GM21381 (cell line): ENCODE results near the gene ACTG1.

ENCODE experiments used
- ATAC-seq: cut with Tn5 transposase; IDR thresholded peaks from one replicate; pipeline ENCODE4 v1.9.1; 2021; ENCODE audit warnings: mild to moderate bottlenecking, moderate library complexity; ENCODE audit not compliant: unreplicated experiment

The ACTG1 gene

DNA sequence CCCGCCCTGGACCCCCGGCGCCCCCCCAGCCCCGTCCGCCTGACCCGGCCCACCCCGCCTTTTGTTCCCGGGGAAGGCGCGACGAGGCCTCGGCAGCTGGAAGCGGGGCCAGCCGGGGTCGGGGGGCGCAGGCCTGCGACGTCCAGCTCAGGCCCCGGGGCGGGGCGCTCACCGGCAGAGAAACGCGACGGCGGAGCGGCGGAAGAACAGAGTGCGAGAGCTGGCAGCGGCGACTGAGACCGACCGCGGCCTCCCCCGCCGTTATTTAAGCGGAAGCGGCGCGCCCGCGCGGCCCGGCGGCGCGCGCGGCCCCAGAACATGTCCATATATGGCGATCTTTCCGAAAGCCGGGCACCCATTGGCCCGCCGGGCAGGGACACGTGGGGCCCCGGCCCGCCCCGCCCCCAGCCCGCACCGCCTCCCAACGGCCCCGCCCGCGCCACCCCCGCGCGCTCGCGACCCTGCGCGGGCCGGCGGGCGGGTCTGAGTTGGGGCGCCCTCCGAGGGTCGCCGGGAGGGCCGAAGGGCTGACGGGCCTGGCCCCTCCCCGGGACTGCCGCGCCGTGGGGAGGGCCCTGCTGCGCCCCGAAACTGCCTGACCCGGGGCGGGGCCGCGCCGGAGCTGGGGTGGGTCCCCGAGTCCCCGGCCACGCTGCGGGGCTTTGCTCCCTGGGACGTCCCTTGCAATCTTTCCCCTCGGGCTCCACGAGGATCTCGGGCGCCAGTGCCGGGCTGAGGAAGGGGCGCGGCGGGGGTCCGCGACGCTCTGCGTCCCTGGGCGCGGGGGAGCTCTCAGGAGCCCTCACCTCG lies at the start of gene ACTG1:
Gene ACTG1 (minus strand): TSS at position 238 of the 810 bp plus-strand sequence. CDS start 445 bp downstream, outside the sequence.
- peak; percentile 37 for ATAC-seq

DNA sequence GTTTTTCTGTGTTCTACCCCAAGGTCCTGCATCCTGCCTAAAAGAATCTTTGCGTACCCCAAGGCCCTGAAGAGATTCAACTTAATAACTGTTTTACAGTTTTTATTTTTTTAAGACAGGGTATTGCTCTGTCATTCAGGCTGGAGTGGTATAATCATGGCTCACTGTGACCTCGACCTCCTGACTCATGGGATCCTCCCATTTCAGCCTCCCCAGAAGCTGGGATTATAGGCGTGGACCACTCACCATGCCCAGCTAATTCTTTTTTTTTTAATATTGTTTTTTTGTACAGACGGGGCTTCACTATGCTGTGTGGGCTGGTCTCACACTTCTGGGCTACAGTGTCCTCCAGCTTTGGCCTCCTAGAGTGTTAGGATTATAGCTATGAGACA lies 48.9 kb upstream of the ACTG1 start:
- ATAC-seq, result no peak

DNA sequence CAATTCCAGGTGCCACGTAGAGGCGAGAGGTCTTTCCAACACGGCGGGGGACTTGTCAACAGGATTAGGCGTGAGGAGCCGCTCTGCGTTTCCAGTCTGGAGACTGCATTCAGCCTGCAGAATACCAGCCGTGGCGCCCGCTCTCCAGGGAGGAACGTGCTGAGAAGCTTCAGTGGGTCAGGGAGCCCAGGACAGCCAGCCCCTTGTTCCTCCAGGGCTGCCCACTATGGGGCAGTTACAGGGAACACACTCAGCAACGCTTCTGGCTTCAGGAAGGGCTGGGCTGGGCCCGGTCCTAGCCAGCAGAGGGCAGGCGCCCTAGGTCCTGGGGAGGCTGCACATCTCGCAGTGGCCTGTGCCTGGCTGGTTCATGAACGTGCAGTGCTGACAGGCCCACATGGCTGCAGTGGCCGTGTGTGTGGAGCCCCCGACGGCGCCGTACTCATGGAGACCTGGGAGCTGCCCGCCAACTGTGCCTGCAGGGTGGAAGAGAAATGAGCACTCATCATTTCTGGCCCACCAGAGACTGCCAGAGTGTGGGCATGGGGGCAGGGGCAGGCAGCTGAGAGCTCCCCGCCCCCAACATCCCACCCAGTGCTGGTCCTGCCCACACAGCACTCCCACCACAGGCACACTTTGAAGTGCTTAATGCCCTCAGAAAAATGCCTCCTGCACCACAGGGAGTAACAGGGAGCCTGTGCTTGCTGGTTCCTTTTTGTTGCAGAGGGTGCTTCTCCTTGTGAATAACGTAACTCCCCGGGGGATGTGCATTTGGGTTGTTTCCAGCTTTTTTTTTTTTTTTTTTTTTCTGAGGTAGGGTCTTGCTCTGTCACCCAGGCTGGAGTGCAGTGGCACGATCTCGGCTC lies 46.6 kb upstream of the ACTG1 start:
- no peak for ATAC-seq

DNA sequence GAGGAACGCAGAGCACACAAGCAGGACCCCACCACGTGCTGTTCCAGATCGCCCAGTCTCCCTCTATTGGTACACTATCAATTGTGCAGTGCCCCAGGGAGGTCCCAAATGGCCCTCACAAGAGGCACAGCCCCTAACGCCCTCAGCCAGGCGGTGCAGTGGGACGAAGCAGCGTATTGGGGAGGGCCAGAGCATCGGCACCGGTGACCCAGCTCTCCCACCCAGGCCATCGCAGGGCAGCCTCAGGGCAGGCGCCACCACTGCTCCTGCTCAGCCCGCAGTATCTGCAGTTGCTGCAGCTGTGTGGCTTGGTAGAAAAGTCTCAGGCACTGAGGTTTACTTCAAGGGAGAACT lies 45.5 kb upstream of the ACTG1 start:
- no peak for ATAC-seq

DNA sequence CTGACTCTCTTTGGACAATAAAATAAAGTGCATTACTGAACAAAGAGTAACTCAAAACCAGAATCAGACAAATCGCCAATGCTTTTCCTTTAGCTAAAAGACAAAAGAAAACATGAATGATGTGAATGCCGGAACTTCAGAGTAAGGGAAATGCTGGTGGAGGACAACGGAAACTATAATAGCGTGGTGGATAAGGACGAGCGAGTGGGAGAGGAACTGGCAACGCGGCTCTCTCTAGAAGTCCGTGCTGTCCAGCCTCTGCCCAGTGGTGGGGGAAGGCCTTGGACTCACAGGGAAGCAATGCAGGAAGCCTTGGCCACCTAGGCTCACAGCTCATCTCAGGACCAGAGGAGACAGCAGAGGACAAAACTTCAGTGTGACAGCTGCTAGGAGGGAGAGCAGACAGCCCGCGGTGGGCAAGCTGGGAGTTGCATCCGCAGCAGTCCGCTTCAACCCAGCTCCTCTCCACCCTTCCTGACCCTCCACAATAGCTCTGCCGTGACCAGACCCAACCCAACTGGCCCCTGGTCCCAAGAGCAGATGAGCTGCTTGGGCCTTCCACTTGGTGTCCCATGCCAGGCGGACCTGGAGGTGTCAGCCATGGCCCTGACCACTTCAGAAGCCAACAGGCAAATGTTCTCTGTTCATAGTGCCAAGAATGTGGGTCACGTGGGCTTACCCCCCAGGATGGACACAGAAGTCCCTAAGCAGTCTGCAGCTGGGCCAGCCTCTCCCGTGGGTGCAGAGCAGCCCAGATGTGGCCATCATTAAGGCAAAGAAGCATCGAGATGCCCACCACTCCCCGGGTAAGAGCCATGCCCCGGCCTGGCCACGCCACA lies 44.9 kb upstream of the ACTG1 start:
- no peak for ATAC-seq

DNA sequence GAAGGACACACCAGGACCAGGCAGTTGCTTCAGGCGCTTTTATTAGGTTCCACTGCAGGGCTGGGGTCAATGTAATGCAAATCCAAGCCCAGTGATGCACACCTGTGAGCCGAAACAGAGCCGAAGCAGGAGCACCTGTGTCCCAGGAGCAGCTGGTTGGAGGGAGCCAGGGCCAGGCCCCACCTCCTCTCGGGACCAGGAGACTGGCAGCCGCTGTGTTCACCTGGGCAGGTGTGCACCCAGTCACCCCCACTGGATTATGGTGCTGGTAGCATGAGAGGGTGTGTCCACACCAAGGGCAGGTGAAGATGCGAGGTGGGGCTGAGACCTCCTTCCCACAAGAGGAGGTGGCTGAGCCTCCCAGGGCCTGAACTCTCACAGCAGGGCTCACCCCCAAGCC lies 44.3 kb upstream of the ACTG1 start:
- ATAC-seq, result no peak

DNA sequence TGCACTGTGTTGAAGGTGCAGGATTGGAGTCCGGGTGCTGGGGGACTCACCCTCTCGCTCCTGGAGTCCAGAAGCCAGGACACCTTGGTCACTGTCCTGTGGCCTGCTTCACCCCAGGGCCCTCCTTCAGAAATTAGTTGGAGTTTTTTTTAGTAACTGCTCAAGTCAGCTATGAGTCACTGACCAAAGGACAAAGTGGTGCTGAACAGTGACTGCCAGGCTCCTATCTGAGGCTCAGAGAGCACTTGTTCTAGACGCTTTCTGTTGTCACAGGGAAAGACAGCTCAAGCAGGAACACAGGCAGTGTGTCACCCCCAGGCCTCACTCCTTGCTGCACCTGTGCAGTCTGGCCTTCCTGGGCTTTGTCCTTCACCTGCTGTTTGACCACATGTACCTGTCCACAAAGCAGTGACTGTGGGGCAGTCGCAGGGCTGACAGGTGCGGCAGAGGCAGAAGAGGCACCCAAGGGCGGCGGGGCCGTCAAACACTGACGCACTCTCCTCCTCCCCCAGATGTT lies 43.6 kb upstream of the ACTG1 start:
- no peak for ATAC-seq

DNA sequence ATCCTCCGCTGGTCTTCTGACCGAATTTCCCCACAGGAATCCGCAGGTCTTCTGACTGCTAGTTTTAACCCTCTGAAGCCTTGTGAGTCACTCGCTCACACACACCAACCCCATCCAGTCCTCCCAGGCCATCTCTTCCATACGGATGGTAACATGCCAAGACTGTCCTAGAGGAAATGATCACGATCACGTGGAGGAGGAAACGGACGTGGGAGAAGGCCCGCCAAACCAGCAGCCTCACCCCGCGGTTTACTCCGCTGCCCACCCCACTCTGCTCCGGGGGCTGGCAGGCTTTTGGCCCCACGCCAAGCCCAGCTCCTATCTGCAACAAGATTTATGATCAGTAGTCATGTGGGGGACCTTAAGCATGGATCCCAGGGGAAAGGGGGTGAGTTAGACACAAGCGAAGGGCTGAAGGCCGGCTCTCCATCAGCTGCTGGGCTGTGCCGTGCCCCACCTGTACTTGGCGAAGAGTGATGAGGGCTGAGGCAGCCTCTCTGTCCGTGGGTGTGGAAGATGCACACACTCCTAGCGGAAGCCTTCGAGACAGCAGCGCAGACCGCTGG lies 41.1 kb upstream of the ACTG1 start:
- ATAC-seq, result no peak

DNA sequence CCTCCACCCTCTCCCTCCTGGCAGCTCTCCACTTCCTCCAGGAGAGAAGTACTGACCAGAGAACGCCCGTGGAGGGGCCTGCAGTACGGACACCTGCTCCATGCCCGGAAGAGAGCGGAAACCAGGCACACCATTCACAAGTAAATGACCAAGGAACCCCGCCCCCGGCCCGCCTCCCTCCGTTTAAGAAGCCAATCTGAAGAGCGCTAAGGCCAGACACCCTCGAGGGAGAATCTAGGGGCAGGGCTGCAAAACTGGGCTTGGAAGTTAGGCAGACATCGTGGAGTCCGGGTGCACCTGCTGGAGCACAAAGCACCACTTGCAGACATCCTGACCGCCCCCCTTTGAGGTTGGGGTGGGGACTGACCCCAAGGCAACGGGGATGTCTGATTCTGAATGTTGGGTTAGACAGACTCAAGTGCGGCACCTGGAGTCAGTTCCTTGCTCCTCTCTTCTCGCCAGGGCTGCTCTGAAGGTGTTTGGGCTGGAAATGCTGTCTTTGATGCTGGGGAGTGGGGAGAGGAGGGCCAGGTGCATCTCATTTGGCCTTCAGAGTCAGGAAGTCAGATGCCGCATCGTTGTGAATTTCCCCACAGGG lies 40.5 kb upstream of the ACTG1 start:
- ATAC-seq, result no peak

DNA sequence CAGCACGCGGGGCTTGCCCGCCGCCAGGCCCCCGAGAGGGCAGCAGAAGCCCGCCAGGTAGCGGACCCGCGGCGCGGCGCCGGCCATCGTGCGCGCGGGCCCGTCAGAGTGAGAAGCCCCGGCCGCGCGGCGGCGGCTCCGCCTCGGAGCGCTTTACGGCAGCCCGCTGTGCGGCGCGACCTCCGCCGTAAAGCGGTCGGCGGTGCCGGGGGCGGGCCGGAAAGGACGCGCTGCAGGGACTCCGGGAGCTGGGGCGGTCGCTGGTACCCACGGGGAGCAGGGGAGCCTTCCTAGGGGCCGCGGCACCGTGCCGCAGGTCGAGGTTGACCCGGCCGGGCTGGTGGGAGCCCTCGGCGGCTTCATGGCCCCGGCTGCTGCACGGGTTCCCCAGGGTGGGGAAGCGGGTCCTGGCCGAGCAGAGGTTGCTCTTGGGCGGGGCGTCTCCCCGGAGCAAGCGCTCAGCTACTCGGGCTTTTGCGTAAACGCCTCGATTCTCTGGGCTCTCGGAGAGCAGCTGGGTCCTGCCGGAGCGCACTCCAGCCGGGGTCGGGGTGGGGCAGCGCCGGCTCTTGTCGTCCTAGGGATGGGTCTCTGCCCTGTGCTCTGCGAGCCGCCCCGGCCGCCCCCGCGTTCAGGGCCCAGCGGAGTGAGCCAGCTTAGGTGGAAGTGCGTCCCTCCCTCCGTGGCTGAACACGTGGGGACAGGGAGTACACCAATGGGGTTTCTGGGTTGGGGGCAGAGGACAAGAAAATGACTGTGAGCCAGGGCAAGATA lies 39.8 kb upstream of the ACTG1 start, which contains the start of gene FAAP100:
Gene FAAP100 (minus strand): TSS at position 110 of the 774 bp plus-strand sequence. CDS start 23 bp downstream, at position 87.
- peak; percentile 50 for ATAC-seq

DNA sequence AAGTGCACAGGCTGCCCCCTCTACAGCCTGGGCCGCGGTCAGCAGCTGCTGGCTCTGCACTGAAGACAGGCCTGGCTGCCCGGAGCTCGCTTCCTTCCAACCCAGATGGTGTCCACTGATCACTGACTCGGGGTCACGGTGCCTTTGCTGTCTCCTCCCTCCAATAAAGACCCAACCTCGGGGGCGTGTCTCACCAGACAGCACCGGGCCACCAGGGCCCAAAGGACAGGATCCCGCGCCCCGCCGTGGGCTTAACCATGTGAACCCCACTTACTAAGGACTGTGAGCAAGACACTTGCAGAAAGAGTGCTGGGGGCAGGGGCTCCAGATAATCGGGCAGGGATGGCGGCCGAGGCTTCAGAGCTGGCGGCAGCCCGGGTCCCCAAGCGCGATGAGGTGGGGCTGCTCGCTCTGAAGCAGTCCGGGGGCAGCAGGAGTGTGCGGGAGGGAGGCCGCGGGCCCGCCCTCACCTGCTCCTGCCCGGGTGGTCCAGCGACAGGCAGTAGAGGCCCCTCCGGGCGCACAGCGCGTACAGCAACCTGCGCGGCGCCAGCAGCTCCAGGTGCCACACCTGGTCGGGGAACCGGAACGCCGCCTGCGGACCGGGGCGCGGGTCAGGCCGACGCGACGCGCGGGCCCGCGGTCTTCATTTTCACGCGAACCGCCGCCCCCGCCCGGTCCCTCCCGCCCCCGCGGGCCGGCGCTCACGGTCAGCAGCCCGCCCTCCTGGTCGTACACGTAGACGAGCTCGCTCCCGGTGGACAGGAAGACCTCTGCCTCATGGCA lies 39.1 kb upstream of the ACTG1 start:
- no peak for ATAC-seq

DNA sequence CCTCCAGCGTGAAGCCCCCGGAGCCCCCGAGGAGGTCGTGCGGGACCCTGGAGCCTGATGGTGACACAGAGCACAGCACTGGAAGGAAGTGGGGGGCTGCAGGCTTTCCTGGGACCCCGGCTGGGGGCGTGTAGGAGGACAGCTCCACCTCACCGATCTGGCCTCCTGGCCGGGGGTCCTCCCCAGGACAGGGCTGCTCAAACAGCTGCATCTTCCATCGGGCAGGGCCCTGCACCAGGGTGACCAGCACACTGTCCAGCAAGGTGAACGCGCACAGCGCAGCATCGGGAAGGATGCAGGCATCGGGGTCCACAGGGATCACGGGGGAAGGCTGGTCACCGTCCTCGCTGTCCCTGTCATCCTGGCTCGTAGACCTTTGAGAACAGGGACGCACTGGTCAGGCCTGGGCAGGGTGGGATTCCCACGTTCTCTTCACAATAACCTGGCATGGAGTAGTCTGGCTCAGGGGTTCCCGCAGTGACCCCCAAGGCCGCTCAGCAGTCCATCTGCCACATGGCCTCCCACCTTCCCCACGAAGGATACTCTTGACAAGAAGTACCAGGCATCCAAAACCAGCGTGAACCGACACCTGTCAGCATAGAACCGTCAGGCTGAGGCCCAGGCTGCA lies 38.3 kb upstream of the ACTG1 start:
- no peak for ATAC-seq

DNA sequence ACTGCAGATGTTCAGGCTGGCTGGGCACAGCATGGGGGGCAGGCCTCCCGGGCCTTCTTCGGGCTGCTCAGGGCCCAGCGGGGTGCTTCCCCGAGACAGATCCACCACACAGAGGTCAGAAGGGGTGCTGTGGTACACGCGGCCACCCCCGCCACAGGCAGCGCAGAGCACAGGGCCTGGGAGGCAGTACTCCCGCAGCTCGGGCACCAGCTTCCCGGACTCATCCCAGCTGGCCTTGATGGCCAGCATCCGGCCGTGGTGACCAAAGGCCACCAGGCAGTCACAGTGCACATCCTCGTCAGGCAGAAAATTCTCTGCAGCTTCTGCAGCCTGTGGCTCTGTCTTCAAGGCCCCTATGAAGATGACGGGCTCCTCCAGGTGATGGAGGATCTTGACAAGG lies 37.7 kb upstream of the ACTG1 start:
- ATAC-seq, result no peak

DNA sequence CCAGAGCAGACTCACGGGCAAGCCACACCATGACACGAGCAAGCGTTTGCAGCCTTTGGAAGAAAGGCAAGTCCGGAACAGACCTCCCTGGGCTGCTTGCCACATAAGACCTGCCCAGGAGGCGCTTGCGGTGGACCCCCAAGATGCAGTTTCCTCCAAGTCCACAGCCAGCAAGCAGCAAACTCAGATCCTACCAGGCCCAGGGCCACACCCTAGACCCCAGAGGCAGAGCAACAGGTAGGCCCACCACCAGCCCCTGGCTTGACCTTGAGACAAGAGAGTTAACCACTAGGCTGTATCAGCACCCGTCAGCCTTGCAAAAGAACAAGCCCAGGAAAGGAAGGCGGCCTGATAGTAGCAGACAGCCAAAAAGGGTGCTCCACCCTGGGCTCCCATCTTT lies 37.2 kb upstream of the ACTG1 start:
- no peak for ATAC-seq

DNA sequence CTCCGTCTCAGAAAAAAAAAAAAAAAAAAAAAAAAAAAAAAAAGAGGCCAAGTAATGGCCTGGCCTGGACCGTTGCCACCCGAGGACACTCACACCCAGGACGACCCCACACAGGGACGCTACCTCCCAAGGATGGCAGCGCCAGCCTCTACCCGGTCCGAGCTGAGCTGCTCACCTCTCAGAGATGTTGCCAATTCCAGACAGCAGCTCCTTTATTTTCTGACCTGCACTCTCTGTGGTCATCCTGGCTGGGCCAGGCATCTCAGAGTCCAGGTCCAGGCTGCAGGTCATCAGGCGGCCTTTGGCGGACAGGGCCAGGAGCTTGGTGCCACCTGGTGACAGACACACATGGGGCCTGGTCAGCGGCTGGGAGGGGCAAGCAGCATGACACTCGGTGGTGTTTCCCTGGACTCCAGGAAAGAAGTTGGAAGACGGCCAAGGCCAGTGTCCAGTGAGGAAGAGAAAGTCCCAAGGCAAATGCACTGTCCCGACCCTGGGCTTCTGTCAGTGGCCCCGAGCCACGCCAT lies 36.5 kb upstream of the ACTG1 start:
- ATAC-seq, result no peak

DNA sequence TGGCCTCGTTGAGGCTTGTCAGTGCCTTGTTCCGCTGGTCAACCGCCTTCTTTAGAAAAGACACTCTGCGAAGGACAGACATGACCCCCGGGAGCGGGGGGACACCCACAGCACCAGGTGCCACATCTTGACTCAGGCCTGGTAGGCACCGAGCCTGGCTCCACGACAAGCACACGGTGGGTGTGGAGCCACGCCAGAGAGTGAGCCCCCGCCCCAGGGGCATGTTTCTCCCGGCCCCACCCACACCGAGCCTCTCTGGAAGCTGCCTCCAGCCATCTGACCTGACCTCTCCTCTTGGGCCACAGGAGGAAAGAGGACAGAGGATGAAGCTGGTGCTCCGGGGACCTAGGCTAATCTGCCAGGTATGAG lies 35.0 kb upstream of the ACTG1 start:
- no peak for ATAC-seq

DNA sequence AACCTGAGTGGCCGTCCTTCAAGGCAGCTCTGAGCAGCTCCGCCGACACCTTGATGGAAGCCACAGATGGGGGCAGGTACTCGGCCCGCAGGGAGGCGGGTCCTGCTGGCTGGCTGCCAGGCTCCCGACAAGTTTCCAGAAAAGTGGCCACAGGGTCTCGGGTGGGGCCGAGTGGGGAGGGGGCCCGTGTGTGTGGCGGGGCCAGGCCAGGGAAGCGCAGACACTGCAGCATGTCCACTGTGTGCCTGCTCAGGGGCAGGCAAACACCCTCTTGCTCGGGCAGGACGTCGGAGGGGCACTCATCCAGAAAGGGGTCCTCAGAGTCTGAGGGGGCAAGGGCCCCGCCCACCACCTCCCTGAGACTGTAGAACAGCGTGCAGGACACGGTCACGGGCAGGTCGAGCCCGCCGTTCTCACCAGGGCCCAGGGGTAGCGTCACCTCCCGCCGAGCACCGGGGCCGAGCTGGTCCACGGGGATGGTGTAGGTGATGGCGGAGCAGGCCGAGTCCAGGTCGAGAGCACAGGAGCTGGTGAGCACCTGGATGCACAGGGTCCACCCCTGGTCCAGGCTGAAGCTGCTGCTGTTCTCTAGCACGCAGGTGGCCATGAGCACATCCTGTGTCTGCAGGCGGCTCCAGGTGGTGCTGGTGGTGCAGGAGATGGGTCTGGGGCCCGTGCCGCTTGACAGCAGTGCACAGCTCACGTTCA lies 34.5 kb upstream of the ACTG1 start:
- ATAC-seq, result no peak
